Stimulated activated CD8-positive, alpha-beta memory T cell treated with anti-CD3 and anti-CD28 coated beads, Interleukin-7, amount 100 ng/mL, for 48 hours (primary cell): ENCODE results near the gene FOXL3.
A peak's percentile ranks its signal among the peaks of the same experiment; 100 is the strongest.

Experiments used
- DNase-seq, 2 donors: peaks; one replicate each; pipeline ENCODE4 v3.0.0-alpha.2; 2020; ENCODE audit warnings: low read depth in 1 of 2; ENCODE audit errors: extremely low read depth in 1 of 2

Gene FOXL3

GRCh38 chr7:254337-255037 is 35.5 kb upstream of the FOXL3 start:
- DNase-seq: no peak

DNA sequence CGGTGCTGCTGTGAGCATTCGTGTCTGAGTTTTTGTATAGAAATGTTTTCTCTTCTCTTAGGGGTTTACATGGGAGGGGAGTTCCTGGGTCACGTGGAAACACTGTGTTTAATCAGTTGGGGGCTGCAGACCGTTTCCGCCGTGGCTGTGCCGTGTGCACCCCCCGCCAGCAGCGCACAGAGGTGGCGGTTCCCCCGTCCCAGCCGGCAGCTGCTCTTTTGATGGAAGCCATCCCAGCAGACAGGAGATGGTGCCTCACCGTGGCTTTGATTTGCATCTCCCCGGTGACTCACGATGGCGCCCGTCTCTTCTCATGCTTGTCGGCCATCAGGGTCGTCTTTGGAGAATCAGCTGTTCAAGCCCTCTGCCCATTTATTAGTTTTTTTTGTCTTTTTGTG is 34.9 kb upstream of the FOXL3 start:
- no peak for DNase-seq

DNA sequence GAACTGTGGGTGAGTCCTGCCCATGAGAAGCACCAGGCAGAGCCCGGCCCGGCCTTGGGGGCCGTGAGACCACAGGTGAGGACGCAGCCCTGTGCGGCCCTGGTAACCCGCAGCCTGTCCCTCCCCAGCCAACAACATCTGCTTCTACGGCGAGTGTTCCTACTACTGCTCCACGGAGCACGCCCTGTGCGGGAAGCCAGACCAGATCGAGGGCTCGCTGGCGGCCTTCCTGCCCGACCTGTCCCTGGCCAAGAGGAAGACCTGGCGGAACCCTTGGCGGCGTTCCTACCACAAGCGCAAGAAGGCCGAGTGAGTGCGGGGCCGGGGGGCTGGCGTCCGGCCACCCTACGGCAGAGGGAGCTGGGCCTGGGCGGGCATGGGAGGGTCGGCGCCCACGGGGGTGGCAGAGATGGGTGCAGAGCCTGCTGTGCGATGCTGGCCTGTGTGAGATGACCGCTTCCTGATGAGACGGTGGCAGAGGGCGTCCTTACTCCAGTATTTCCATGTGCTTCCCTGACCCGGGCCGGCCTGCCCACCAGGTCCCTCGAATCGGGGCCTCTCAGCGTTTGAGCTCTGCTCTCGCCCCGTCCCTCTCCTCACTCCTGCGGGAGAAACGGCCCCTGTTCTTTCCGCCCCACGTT is 34.1 kb upstream of the FOXL3 start:
- no peak for DNase-seq

GRCh38 chr7:256461-256940 is 33.5 kb upstream of the FOXL3 start:
- no peak for DNase-seq

DNA sequence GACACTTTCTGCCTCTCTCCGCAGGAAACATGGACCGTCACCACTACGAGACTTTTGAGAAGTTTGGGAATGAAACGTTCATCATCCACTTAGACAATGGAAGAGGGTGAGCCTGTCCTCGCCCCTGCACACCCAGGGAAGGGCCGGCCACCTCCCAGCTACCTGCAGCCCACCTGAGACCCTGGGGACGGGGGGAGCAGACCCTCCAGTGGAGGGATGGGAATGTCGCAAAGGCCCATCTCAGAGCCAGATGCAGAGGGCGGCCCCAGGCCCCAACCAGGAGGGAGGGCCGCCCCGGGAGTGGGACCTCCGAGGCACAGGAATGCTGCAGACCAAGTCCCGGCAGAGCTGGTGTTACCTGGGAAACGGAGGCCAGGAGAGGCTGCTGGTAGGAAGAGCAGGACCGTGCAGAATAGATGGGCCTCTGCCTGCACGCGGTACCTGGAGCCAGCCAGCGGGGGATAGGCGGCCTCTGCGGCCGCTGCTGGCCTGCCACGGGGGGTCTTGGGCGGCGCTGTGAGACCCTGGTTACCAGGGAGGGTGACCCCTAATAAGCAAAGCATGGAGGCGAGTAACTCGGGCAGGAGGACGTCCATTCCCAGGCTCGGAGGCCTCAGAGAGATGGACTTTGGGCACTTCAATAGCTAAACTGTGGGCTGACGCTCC is 32.9 kb upstream of the FOXL3 start:
- DNase-seq: no peak

DNA sequence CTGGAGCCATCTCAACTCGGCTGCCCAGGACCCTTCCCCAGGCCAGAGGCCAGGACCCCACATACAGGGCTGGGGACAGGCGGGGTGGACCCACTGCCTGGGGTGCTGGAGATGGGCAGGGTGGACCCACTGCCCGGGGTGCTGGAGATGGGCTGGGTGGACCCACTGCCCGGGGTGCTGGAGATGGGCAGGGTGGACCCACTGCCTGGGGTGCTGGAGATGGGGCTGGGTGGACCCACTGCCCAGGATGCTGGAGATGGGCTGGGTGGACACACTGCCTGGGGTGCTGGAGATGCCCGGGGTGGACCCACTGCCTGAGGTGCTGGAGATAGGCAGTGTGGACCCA is 32.4 kb upstream of the FOXL3 start:
- DNase-seq: no peak

DNA sequence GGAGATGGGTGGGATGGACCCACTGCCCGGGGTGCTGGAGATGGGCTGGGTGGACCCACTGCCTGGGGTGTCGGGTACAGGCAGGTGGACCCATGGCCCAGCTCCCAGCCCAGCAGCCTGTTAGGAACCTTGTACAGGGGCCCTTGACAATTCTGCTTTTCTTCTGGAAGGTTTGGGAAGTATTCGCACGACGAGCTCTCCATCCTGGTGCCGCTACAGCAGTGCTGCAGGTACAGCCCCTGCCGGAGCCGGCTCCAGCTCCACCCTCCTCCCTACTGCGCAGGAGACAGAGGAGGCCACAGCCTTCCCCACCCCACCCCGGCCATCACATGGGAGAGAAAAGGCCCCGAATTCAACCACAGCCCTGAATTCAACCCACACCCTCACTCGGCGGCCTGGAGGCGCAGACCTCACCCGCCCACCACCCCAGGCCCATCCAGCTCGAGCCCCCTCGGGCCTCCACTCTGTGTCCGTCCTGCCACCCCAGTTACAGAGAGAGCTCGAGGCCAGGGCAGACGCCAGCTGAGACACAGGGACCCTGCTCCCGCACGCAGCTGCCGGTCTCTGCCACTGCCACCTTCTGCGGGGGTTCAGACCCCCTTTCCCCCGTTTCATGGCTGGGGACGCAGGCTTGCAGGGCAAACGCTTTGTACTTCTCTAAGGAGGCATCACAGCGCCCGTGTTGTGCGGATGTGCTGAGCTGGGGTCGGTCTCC is 31.3 kb upstream of the FOXL3 start:
- no peak for DNase-seq

GRCh38 chr7:259191-259505 is 30.8 kb upstream of the FOXL3 start:
- no peak for DNase-seq

DNA sequence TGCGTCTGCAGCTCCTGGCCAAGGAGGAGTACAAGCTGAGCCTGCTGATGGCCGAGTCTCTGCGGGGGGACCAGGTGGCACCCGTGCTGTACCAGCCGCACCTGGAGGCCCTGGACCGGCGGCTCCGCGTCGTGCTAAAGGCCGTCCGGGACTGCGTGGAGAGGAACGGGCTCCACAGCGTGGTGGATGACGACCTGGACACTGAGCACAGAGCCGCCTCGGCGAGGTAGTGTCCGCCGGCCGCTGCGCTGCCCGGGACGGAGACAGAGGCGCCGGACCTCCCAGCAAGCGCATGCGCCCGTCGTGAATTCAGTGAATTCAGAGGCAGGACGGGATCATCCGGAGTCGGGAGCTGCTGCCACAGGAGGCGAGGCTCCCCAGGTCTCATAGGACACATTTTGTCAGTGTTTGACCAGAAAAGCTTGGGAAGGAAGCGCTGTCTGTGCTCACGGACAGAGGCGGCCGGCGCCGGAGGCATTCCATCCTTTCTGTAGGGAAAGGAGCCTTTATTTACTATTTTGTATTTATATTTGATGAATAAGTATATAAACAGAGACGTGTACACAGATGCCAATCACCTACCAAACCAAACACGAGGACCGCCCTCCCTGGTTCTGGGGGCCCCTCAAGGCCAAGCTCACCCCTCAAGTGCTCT is 30.1 kb upstream of the FOXL3 start:
- no peak for DNase-seq

- no peak for DNase-seq
Observed at GRCh38 chr7:260441-261281, 29.3 kb upstream of the FOXL3 start.

DNA sequence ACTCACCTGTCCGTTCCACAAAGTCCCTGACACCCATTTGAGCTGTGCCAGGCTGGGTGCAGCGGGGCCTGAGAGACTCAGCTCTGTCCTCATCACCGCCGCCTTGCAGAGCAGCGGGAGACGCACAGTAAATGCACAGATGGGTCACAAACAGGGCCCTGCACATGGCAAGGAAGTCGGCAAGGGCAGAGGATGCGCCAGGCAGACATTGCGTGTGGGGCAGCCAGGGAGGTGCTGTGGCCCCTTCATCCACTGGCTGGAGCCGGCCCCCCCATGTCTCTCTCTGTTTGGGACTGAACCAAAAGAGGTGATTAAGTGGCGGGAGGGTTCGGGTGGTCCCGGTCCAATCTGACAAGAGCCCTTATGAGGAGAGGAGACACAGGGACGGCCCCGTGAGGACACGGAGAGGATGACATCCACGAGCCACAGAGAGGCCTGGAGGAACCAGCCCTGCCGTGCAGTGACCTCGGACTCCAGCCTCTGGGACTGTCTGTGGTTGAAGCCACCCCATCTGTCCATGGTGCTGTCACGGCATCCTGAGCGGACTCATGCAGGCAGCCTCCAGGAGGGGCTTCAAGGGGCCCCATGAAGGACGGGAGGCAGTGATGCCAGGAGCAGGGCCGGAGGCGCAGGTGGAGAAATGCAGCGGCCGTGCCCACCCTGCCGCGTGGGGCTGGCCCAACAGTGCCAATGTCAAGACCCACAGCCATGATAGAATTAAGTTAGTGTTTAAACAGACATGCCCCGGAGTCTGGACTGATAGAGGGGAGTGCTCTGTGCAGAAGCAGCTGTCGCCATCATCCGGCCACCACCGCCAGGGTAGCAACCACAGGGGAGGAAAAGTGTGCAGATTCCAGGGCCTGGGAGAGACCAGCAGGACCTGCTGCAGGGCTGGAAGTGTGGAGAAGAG is 28.4 kb upstream of the FOXL3 start:
- no peak for DNase-seq

DNA sequence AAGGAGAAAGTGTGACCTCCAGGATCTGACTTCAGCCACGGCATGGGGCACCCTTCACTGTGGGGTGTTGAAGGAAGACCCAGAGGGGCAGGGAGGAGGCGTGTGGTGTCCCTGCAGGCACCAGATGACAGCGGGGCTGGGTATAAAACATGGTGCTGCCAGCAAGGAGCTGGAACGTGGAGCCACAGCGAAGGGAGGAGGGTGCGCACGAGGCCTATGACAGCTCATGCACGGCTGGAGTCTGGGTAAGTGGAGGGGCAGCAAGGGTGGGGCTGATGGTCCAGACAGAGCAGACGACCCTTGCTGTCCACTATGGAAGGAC is 27.8 kb upstream of the FOXL3 start:
- no peak for DNase-seq

GRCh38 chr7:262631-263311 is 27.2 kb upstream of the FOXL3 start:
- peak; percentile 58 to 77 for DNase-seq

DNA sequence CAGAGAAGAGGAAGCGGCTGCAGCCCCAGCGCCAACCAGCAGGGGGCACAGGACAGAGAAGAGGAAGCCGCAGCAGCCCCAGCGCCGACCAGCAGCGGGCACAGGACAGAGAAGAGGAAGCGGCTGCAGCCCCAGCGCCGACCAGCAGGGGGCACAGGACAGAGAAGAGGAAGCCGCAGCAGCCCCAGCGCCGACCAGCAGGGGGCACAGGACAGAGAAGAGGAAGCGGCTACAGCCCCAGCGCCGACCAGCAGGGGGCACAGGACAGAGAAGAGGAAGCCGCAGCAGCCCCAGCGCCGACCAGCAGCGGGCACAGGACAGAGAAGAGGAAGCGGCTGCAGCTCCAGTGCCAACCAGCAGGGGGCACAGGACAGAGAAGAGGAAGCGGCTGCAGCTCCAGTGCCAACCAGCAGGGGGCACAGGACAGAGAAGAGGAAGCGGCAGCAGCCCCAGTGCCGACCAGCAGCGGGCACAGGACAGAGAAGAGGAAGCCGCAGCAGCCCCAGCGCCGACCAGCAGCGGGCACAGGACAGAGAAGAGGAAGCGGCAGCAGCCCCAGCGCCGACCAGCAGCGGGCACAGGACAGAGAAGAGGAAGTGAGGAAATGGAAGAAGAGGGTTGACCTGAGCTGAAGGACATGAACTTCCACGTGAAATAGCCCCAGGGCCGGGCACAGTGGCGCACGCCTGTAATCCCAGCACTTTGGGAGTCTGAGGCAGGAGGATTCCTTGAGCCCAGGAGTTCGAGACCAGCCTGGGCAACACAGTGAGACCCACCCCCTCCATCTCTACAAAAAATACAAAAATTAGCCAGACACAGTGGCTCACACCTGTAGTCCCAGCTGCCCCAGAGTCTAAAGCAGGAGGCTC is 26.3 kb upstream of the FOXL3 start:
- DNase-seq: peak; percentile 2 to 48

DNA sequence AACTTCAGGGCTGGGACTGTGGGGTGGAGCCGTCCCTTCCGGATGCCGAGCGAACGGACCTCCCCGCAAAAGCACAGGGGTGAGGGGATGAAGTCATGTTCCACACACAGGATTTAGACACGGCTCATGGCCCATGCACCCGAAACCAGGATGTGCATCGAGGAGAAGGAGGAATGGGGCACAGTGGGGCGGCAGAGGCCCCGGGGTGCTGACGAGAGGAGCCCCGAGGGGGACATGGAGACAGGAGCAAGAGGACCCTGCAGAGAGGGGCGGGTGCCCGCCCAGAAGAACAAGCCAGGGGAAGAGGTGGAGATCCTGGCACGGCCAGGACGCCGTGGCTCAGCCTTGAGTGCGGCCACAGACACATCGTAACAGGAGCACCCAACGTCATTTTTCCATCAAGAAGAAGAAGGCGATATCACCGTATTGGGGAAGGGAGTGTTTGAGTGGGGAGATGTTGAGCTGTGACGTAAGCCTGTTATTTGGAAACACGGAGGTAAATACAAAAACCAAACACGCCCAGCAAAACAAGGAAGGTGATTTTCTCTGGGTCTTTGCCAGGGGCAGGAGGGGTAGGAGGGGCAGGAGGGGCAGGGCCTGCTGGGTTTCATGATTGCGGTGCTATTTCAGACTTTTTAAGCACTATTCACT is 25.3 kb upstream of the FOXL3 start:
- no peak for DNase-seq

DNA sequence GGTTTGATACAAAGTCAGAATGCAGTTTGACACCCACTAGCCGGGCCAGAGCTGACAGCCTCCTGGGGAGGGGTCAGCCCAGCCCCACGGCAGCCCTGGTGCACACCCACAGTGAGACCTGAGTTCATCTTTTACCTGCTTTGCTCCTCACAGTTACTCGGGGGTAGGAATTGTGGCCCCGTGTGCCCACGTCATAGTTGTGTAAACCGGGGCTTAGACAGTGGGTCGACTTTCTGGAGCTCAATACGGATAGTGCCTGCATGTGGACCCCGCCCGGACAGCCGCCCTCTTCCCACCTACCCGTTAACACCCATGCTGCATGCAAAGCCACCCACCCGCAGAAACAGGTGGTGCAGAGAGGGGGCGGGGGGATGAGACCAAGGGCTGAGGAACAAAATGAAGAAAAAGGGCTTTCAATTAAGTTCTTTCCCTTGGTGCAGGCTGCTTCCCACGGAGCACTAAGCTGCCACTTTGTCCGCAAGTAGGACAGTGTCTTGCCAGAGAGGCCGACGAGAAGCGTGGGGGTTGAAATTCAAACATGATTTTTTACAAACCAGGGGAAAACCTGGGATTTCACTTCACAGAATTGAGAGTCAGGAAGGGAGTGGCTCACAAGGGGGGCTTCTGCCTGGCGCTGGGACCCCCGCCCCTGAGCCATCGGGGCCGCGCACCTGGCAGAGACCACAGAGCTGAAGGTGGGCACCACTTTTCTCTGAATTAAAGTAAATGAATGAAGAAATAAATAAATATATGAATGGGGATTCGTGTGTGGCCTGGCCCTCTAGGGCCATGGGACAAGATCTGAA is 24.6 kb upstream of the FOXL3 start:
- no peak for DNase-seq
